NCI-H1105 treated with DMSO at 0.1 percent for 48 hours (cell line): Measurements from ENCODE around the gene CCSER1.
"Not testable (repeated sequence)": the region's sequence is repeated elsewhere in the genome, so short reads cannot be mapped to it uniquely, and the experiment has no call there.

Source experiments
- DNase-seq: peaks from one replicate; lab custom pipeline; 2025; lab: John Stamatoyannopoulos, UW

The CCSER1 gene

DNA sequence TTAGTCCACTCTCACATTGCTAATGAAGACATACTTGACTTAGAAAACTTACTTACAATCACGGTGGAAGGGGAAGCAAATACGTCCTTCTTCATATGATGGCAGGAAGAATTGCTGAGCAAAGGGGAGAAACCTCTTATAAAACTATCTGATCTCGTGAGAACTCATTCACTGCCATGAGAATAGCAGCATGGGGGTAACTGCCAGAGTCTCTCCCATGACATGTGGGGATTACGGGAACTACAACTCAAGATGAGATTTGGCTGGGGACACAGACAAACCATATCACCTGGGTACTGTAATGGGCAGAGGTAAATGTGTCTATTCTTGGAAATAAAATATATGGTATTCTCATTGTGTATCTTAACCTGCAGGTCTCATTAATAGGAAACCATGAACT is 1464.9 kb downstream of the CCSER1 start:
- no peak for DNase-seq

DNA sequence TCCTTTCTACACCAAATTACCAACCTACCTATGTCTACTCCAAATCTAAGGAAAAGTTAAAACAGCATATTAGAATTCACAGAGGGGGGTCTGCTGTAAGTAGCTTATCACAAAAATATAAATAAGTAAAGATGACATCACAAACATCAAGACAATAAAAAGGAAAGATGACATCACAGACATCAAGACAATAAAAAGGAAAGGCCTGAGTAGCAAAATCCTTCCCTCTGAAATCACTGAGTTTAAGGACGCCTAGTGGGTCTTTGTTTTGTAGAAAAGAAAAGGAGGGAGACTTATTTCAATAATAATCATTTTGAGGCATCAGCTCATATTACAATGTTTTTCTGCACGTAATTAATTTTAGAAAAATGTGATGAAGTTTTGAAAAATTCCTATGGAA is 1469.5 kb downstream of the CCSER1 start:
- no peak for DNase-seq

DNA sequence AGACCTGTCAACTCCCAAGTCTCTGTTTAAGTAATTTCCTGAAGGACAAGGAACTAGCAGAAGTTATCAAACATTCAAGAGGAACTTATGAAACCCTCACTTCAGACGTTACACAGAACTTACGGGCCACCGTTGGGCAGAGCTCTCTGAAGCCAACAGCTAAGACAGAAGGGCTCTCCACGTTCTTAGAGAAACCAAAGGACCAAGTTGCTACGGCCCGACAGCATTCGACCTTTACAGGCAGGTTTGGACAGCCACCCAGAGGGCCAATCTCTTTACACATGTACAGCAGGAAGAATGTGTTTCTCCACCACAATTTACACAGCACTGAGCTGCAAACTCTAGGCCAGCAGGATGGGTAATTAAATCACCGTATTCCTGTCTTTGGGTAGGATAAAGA is 1471.5 kb downstream of the CCSER1 start:
- DNase-seq = no peak

DNA sequence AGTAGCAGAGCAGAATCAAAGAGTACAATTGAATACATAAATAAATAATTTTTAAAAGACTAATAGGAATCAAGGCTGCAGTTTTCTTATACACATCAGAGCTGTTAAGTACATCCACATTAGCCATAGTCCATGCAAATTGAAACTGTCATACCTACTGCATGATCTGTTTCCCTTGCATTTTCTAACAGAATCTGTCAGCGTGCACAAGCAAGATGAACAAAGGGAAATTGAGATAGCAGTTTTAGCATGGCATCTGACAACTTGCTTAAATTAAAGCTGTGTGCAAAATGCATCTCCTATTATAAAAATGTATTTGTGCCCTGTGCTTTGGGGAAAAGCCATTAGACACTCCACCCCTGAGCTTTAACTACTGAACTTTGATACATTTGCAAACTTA is 1473.1 kb downstream of the CCSER1 start:
- DNase-seq = no peak

DNA sequence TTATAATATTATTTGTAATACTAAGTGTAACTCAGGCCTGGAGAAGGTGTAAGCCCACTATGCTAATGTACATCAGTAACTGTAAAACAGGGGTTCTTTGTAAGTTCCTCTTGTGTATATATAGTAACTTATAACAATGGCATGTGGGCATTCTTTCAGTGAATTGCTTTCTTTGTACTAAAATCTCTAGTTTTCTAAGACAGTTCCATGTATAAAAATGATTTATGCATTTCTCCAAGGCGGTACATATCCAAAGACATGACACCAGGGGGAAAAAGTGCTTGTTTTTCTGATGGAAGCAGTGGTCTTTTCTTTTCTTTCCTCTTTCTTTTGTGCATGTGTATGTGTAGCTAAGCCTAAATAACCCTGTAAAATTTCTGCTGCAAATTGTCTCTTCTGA is 1474.2 kb downstream of the CCSER1 start:
- no peak for DNase-seq

DNA sequence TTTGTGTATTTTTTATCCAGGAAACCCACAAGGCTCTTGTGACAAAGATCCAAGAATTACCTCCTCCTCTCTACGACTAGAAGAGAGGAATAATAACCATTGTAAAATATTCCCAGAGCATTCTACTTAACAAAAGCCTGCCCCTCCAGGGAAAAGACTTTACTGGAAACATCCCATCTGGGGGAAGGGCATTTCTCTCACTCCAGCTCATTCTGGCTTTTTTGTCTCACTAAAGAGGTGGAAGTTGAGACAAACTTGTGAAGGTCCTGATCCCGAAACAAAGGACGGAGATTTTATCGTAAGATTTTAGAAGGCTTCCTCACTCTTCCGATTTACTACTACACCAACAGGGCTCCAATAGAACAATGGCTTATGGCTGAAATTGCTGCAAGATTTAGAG is 1484.6 kb downstream of the CCSER1 start:
- DNase-seq = no peak

DNA sequence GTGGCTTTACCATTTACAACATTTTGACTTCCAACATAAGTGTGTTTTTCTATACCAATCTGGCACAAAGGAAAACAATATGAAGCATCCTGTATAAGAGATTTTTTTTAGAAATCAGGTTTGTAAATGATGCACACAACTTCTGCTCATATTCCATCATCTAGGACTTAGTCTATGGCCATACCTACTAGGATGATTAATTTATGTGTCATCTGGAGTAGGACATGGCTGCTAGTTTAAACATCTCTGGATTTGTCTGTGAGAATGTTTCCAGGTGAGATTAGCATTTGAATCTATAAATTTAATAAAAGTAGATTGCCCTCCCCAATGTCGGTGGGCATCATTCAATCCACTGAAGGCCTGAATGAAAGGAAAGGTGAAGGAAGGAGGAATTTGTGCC is 1493.8 kb downstream of the CCSER1 start:
- DNase-seq = no peak

DNA sequence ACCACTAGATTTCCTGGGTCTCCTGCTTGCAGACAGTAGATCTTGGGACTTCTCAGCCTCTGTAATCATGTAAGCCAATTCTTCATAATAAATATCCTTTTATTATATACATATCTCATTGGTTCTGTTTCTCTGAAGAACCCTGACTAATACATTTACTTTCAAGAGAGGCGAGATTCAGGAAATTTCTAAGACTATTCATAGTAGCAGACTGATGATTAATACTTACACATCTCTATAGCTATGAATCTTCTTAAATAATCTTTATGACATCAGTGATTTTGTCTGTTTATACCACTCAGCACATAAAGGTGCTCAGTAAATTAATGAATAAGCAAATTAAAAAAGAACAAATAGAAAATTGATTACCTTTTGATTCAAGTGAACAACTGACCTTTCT is 1494.3 kb downstream of the CCSER1 start:
- DNase-seq = no peak

DNA sequence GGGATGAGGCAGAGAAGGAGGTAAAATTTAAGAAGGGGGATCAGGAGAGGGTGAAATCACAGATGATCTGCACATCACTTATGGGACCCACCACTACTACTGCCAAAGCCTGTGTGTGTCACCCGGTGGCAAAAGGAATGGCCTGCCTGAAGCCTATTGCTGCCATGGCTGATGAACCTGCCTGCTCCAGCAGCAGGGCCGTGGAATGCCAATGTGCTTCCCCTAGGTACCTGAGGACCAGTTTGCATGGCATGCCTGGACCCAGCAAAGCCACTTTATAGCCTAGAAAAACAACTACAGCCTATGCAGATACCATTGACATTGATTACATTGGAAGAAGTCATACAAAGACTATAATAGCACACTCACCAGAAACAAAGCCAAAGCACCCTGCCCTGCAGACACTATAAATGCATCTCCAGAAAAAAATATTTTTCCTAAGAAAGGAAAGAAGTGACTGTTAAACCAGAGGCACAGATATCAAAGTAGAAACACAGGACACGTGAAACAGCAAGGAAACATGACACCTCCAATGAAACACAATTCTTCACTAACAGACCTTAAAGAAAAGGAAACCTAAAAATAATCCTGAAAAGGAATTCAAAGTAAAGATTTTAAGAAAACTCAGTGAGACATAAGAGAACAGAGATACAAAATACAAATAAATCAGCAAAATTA is 1495.9 kb downstream of the CCSER1 start:
- no peak for DNase-seq

DNA sequence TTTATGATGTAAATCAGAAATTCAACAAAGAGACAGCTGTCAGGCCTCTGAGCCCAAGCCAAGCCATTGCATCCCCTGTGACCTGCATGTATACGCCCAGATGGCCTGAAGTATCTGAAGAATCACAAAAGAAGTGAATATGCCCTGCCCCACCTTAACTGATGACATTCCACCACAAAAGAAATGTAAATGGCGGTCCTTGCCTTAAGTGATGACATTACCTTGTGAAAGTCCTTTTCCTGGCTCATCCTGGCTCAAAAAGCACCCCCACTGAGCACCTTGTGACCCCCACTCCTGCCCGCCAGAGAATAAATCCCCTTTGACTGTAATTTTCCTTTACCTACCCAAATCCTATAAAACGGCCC is 1496.4 kb downstream of the CCSER1 start:
- not testable (repeated sequence) for DNase-seq

DNA sequence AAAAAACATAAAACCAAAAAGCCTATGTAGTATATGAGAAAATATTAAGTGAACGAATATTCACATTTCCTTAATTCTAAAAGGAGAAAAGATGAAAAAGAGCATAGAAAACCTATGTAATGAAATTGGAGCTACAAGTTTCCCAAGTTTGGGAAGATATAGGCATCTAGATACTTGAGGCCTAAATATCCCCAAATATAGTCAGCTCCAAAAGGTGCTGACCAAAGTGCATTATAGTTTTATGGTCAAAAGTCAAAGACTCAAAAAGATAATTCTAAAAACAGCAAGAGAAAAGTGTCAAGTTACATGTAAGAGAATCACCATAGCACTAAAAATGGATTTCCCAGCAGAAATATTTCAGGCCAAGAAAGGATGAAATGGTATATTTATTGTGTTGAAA is 1502.9 kb downstream of the CCSER1 start:
- no peak for DNase-seq

DNA sequence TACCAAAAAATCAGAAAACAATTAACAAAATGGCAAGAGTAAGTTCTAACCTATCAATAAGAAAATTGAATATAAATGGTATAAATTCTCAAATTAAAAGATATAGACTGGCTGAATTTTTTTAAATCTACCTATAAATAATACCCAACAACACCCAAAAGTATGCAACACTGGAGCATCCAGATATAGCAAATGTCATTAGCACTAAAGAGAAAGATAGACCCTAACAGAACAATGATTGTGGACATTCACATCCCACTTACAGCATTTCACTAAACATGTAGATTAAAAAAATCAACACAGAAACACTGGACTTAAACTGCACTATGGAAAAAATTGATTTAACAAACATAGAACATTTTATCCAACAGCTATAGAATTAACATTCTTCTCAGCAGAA is 1503.6 kb downstream of the CCSER1 start:
- DNase-seq = no peak

DNA sequence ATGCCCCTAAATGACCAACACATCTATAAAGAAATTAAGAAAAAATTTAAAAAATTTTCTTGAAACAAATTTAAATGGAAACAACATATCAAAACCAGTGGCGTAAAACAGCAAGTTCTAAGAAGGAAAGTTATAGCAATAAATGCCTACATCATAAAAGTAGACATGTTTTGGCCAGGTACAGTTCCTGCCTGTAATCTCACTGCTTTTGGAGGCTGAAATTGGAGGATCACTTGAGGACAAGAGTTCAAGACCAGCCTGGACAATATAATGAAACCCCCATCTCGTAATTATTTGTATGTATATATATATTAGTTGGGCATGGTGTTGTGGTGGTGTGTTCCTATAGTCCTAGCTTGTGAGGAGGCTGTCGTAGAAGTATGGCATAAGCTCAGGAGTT is 1504.1 kb downstream of the CCSER1 start:
- no peak for DNase-seq

DNA sequence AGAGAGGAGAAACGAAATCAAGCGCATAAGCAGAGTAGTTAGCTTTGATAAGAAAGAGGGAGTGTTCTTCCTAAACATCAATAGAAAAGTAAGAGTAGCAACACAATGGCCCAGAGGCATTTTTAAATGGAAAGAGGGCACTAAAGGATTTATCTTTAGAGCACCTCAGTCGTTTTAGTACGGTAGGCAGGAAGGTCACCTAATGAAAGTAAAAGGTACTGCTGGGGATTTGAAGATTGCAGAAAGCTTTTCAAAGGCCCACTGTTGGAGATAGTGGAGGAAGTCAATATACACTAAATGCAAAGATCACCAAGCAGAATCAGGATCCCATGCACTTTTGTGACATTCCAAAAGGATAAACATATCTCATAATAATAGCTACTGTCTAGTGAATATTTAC is 1508.9 kb downstream of the CCSER1 start:
- DNase-seq = no peak
